Stimulated activated CD4-positive, alpha-beta T cell treated with anti-CD3 and anti-CD28 coated beads, Interleukin-1b, Interleukin-23, amount 100 ng/mL, for 48 hours (primary cell): ENCODE data around the gene EFNA1.
A peak's percentile ranks its signal among the peaks of the same experiment; 100 is the strongest.

Experiments used
- DNase-seq: peaks from one replicate; pipeline ENCODE4 v3.0.0-alpha.2; 2020

Gene EFNA1

GRCh38 chr1:155176544-155177071 lies 48.9 kb downstream of the EFNA1 start:
- peak; percentile 81 for DNase-seq

- no peak for DNase-seq
Measured at GRCh38 chr1:155177192-155177917, 49.7 kb downstream of the EFNA1 start.

DNA sequence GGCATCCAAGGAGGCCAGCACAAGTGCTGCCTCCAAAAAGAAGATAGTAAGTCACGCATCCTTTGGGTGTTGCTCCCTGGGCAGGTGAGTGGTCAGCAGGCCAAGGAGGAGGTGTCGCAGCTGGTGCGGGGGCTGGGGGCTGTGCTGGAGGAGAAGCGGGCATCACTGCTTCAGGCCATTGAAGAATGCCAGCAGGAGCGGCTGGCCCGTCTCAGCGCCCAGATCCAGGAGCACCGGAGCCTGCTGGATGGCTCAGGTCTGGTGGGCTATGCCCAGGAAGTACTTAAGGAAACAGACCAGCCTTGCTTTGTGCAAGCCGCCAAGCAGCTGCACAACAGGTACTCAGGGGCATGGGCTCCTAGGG lies 50.2 kb downstream of the EFNA1 start:
- DNase-seq = no peak

- no peak for DNase-seq
Measured at GRCh38 chr1:155178441-155179111, 50.9 kb downstream of the EFNA1 start.

DNA sequence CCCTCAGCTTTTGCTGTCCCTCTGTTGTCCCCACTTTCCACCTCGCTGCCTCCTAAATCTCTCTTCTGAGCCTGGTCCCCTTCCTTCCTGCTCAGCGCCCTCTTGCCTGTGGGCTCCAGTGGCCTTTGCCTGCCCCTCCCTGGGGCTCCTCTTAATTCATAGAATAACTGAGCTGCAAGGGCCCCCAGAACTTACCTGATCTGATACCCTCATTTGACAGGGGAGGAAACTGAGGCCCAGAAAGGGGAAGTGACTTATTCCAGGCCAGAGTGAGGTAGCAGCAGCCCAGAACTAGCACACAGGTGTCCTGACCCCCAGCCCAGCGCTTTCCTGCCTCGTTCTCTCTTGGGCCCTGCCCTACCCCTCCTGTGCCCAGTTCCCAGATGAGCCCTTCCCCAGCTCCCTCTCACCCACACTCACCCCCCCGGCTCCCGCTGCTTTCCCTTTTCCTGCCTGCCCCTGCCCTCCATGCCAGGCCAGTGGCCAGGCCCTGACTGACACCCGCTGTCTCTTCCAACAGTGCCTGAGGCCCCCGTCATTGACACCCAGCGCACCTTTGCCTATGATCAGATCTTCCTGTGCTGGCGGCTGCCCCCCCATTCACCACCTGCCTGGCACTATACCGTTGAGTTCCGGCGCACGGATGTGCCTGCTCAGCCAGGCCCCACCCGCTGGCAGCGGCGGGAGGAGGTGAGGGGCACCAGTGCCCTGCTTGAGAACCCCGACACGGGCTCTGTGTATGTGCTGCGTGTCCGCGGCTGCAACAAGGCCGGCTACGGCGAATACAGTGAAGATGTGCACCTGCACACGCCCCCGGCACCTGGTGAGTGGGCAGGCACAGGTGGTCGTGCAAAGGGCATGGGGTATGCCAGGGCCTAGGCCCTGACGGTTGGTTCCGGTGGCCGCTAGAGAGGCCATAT lies 51.7 kb downstream of the EFNA1 start:
- no peak for DNase-seq

- DNase-seq = no peak
Measured at GRCh38 chr1:155181371-155182051, 53.8 kb downstream of the EFNA1 start.

- no peak for DNase-seq
Measured at GRCh38 chr1:155182052-155182550, 54.4 kb downstream of the EFNA1 start.

DNA sequence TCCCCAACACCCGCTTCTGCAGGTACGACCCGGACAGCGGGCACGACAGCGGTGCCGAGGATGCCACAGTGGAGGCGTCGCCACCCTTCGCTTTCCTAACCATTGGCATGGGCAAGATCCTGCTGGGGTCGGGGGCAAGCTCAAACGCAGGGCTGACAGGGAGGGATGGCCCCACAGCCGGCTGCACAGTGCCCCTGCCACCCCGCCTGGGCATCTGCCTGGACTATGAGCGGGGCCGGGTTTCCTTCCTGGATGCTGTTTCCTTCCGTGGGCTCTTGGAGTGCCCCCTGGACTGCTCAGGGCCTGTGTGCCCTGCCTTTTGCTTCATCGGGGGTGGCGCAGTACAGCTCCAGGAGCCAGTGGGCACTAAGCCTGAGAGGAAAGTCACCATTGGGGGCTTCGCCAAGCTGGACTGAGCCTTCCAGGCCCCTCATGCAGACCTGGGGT lies 56.1 kb downstream of the EFNA1 start:
- no peak for DNase-seq

DNA sequence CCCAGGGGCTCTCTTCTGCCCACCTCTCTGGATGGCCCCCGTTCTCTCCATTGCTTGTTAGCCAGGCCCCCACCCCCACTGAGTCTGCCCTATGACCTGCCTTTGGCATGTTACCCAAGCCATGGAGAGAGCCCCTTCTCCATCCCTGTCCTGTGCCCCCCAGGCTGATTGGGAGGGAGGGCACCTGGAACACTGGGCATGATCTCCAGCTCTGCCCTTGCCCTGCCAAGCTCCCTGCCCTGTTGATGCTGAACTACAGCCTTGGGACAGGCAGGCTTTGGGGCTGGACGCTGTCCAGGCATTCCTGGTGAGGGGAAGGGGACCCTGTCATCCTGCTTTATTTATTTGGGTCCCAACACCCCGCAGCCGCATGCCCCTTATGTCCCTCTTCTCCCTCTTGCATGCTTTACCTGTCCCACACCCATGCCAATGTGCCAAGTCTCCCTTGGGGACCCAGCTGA lies 56.7 kb downstream of the EFNA1 start:
- no peak for DNase-seq
